ENCODE results near the gene CPLX1.
"Not testable (repeated sequence)": the region's sequence is repeated elsewhere in the genome, so short reads cannot be mapped to it uniquely, and the experiment has no call there.

Gene CPLX1

DNA sequence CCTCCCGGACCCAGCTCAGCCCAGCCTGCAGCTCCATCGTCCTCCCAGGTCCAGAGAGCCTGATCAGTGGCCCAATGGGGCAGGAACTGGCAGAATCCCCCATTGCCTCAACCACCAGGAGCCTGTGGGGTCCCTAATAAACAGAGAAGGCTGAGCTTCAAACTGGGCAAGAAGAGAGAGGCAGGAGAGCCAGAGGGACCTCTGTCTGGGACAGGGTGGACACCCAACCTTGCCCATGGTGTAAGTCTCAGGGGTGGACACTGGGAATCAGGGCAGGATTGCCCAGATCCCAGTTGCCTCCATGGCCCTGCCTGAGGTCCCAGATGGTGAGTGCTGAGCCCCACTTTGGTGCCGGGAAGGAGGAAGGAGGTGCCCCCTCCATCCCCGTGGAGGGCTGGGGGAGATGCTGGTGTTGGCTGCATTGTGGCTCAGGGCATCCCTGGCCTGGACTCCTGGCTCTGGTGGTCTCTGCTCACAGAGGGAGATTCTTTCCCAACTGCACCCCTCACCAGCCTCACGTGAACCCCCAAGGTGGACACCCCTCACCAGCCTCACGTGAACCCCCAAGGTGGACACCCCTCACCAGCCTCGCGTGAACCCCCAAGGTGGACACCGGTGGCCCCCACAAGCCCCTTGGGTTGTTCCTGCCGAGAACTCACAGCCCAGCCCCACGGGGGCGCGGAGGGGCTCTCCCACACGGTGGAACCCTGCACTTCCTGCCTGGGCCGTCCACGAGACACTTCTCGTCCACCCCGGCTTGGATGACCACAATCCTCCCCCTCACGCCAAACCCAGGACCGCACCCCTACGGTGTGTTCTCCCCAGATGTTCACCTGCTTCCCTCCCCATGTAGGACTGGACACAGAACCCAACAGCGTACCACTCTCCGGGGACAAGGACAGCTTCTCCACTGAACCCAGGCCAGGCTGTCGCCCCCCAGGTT is 5.4 kb downstream of the CPLX1 start:
- DNase-seq (ENCODE audit: low read depth, low spot score): no peak

DNA sequence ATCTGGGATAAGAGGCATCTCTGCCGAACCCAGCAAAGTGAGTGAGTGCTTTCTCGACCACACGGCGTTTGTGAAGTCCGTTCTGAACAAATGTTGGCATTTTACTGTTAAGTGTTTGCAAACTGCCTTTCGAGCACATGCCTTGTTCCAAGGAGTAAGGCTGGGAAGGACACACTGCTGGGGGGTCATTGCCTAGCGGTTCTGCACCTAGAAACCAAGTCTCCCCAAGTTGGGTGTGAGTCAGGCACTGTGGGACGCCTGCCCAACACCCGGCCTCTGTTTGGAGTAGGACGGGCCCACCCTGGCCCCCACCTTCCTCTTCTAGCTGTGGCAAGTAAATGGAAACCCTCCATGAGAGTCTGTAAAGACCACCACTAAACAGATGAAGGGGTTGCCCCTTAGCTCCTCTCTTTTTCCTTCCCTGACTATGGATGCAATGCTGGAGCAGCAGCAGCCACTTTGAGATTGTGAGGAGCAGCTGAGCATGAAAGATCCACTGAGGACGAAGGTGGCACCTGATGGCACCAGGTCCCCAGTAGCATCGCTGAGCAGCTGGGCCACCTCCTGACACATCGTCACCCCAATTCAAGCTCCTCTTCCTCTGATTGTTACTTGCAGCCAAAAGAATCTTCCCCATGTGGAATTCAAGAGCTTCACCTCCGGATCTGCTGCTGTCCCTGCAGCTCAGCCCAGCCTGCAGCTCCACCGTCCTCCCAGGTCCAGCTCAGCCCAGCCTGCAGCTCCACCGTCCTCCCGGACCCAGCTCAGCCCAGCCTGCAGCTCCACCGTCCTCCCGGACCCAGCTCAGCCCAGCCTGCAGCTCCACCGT is 6.3 kb downstream of the CPLX1 start:
- DNase-seq (ENCODE audit: low read depth, low spot score): no peak

DNA sequence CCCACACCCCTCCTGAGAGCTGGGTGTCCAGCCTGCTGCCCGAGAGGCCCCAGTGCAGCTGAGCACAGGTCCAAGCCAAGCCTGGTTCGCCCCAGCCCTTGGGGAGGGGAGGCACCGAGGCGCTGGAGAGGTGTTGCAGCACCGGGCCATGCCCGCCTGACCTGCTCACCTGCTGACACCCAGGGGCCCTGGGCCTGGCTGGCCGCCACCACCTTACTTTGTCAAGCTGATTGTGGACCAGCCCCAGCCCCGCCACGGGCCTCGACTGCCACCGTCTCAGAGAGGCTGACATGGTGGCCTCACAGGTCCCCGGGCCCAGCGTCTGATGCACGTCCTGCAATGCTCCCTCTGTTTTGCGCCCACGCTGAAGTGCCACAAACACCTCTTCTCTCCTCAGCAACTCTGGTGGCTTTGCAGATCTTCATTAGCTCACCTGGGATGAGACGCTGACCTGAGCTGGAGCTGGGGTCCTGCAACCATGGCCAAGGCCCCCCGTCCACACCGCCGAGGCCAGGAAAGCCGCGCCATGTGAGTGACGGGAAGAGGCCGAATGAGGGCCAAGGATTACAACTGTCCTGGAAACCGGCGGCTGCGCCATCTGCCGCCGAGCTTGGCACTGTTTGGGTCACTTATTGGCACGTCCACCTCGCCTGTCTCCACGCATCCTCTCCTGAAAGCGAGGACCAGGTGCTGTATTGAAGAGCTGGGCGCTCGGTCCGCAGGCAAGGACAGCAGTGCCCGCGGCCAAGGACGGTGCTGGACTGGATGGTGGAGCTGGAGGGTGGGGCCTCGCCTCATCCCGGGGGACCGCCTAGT is 7.6 kb downstream of the CPLX1 start:
- no peak for DNase-seq (ENCODE audit: low read depth, low spot score)

- DNase-seq (ENCODE audit: low read depth, low spot score): no peak
Measured at GRCh38 chr4:815464-816146, 10.3 kb downstream of the CPLX1 start.

DNA sequence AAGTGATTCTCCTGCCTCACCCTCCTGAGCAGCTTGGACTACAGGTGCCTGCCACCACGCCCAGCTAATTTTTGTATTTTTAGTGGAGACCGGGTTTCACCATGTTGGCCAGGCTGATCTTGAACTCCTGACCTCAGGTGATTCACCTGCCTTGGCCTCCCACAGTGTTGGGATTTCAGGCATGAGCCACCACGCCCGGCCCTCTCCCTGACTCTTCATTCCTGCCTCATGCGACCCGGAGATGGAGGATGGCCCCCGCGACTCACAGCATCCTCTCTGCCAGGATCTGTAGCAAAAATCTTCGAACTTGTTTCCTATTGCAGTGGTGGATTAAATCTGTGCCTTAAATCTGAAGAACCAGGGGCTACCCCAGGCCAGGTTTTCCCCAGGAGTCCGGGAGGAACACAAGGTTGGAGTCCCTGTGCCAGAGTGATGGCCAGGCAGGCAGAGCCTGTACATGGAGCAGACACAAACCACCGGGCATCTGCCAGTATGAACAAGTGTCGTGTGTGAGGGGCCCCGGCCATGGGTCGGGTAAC is 11.5 kb downstream of the CPLX1 start:
- DNase-seq (ENCODE audit: low read depth, low spot score): no peak

- DNase-seq (ENCODE audit: low read depth, low spot score): no peak
Measured at GRCh38 chr4:813900-814299, 12.0 kb downstream of the CPLX1 start.

GRCh38 chr4:808860-809570 is 16.9 kb downstream of the CPLX1 start:
- no peak for DNase-seq (ENCODE audit: low read depth, low spot score)

DNA sequence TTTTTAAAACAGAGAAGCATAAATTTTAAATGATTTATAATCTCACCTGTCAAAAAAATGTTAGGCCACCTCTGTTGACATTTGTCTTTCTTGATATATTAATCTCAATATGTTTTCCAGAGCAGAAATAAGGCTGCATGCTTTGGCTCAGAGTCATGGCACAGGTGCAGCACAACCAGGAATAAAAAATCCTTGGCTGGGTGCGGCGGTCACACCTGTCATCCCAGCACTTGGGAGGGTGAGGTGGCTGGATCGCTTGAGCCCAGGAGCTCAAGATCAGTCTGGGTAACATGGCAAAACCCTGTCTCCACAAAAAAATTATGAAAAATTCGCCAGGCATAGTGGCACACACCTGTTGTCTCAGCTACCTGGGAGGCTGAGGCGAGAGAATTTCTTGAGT is 18.1 kb downstream of the CPLX1 start:
- DNase-seq (ENCODE audit: low read depth, low spot score): no peak

GRCh38 chr4:806979-807378 is 18.9 kb downstream of the CPLX1 start:
- DNase-seq (ENCODE audit: low read depth, low spot score): not testable (repeated sequence)

DNA sequence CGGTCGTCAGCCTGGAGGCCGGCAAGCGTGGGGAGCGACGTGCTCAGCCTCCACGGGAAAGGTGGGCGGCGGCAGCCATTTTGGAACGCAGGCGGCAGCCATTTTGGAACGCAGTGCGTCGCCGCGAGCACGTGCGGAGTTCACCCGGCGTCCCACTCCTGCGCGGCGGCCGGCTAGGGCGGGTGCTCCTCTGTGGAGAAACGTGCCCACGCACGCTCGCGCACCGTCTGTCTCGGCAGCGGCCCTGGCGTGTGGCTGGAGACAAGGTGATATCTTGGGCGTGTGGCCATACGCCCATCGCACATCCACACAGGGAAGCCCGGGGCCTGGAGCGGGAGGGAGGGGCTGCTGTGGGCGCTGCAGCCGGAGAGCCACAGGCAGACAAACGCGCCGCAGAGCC is 21.1 kb downstream of the CPLX1 start:
- no peak for DNase-seq (ENCODE audit: low read depth, low spot score)

GRCh38 chr4:803884-804283 is 22.0 kb downstream of the CPLX1 start:
- DNase-seq (ENCODE audit: low read depth, low spot score): no peak

GRCh38 chr4:801436-802124 is 24.3 kb downstream of the CPLX1 start:
- no peak for DNase-seq (ENCODE audit: low read depth, low spot score)

DNA sequence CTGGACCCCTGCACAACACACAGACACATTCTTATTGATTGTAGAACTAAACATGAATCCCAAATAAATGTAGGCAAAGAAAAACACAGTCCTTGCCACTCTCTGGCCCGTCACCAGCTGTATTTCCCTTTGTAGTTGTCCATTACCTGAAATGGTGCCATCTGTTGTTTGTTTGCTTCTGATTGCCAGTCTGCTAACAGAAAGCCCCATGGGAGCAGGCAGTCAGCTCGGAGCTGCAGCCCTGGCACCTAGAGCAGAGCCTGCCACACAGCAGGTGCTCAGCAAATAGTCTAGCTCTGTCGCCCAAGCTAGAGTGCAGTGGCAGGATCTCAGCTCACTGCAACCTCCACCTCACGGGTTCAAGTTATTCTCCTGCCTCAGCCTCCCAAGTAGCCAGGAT is 28.9 kb downstream of the CPLX1 start:
- no peak for DNase-seq (ENCODE audit: low read depth, low spot score)

DNA sequence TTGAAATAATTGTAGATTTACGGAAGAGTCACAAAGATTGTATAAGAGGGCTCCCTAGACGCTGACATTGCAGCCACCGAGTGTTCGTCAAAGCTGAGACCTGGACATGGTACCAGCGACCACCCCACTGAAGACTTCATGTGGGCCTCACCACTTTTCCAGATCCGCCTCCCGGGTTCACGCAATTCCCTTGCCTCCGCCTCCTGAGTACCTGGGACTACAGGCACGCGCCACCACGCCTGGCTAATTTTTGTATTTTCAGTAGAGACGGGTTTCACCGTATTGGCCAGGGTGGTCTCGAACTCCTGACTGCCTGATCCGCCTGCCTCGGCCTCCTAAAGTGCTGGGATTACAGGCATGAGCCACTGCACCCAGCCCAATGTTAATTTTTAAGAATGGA is 29.7 kb downstream of the CPLX1 start:
- DNase-seq (ENCODE audit: low read depth, low spot score): no peak

- DNase-seq (ENCODE audit: low read depth, low spot score): no peak
Measured at GRCh38 chr4:795726-796119, 30.2 kb downstream of the CPLX1 start.

DNA sequence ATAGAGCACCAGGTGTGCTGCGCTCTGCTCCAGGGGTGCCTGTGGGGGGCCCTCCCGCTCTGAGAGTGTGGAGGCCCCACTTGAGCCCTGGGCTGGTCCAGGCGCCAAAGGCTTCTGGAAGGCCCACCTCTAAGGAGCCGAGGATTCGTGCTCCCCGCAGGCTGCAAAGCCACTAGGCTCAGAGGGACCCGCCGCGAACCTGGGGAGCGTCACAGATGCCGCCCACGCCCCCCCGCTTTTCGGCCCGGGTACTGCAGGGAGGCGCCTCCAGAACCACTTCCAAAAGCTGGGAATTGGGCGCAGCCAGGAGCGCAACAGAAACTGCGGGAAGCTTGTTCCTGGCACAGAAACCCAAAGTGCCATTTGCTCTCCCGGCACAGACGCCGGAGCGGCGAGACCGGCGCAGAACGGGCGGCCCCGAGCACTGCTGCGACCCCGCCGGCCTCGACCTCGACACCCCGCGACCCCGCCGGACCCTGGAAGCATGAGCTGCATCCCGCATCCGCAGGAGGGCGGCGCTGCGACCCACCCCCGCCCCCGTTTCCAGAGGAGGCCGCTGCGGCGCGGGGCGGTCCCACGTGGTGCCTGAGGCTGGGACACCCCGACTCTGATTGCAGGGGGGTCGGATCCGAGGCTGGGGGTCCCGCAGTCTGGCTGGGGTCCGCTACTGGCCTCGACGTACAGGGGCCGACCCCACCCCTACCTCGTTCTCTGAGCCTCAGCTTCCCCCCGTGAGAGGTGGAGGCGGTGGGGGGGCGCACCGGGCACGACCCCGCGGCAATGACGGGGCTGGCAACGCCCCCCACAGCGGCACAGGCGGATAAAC is 30.8 kb downstream of the CPLX1 start:
- no peak for DNase-seq (ENCODE audit: low read depth, low spot score)

DNA sequence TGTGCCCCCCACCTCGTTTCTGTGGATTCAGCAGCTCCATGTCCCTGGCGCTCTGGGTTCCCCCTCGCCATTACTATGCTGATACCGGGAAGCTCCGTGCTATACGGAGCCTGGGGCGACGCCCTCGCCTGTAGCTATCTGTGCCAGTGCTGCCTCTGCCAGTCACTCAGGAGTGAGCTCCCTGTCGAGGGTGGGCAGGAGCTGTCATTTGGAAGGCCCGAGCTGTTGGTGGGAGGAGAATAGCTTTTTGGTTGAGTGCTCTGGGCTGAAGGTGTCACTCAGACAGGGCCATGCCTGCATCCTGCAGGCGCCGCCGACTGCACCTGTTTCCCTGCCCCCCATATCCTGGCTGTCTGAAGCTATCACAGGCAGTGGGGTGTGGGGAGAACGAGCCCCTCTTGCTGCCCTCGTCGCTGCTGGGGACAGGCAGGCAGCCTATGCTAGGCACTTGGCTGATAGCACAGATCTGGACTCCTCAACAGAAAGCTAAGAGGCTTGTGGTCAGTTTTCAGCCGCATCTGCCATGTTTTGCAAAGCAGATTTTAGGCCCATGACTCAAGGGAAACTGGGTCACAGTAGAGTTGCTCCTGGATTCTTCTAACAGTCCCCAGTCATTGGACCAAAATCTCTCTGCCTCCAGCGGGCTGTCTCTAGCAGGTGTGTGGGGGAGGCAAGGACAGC is 31.8 kb downstream of the CPLX1 start:
- DNase-seq (ENCODE audit: low read depth, low spot score): no peak

All from activated naive CD8-positive, alpha-beta T cell treated with anti-CD3 and anti-CD28 coated beads, Interleukin-2, amount 50 U/mL, for 16 hours (primary cell).